AG10803 (cell line): ENCODE results near the gene NDEL1.

ENCODE experiments used
- DNase-seq: peaks from one replicate; pipeline ENCODE4 v3.0.0; 2010; ENCODE audit warnings: low read depth
- H3K4me3 ChIP-seq: 2 replicates; pipeline ENCODE4 v1.5.1; 2011; ENCODE audit warnings: mild to moderate bottlenecking, low read length, control low read depth
- TF ChIP-seq, protein P1 (sequence below): conservative IDR thresholded peaks from 2 replicates; pipeline ENCODE4 v1.5.1; 2011; ENCODE audit warnings: mild to moderate bottlenecking, low read length, control low read depth, inconsistent platforms

The NDEL1 gene

DNA sequence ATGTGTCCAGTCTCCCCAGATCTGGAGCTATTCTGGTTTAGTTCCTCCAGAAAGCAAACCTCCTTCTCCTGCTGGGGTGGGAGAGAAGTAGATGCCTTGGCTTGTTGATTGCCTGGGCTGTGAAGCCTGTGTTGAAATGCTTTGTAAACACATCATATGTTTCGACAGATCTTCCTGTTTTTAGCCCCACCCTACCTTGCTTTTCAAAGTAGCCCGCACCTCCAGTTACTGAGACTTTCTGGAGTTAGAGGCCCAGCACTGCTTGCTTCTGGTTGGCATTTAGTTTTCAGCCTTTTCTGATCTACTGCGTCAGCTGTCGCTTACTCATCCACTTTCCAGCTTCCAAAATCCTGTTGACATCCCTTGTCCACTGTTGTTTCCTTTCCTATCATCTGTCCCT is 17.9 kb upstream of the NDEL1 start:
- TF ChIP-seq, protein P1, sequence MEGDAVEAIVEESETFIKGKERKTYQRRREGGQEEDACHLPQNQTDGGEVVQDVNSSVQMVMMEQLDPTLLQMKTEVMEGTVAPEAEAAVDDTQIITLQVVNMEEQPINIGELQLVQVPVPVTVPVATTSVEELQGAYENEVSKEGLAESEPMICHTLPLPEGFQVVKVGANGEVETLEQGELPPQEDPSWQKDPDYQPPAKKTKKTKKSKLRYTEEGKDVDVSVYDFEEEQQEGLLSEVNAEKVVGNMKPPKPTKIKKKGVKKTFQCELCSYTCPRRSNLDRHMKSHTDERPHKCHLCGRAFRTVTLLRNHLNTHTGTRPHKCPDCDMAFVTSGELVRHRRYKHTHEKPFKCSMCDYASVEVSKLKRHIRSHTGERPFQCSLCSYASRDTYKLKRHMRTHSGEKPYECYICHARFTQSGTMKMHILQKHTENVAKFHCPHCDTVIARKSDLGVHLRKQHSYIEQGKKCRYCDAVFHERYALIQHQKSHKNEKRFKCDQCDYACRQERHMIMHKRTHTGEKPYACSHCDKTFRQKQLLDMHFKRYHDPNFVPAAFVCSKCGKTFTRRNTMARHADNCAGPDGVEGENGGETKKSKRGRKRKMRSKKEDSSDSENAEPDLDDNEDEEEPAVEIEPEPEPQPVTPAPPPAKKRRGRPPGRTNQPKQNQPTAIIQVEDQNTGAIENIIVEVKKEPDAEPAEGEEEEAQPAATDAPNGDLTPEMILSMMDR = no peak
- H3K4me3 ChIP-seq = no peak overlapping the region
- no peak for DNase-seq

DNA sequence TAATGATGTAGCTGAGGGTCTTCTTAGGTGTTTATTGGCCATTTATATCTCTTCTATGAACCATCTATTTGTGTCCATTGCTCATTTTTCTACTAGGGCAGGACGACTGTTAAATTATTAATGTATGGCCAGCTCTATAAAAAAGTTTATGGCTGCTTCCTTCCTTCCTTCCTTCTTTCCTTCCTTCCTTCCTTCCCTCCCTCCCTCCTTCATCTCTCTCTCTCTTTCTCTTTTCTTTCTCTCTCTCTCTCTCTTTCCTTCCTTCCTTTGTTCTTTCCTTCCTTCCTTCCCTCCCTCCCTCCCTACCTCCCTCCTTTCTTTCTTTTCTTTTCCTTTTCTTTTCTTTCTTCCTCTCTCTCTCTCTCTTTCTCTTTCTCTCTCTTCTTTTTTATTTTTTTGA is 17.2 kb upstream of the NDEL1 start:
- H3K4me3 ChIP-seq = no peak overlapping the region
- DNase-seq = no peak
- TF ChIP-seq, protein P1 = no peak

DNA sequence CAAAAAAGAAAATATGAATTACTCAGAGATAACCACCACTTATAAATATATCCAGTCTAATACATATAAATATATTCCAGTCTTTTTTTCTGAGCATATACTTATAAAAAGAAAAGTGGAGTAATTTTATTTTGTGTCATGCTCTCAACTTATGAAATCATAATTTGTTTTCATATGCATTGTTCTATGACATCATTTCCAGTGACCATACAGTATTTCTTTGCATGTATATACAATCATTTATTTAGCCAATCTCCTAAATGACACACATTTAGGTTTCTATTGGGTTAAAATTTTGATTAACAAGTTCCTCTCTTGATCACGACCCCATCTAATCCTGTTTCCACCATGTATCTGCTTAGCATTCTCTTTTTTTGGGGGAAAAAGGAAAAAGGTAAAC is 16.4 kb upstream of the NDEL1 start:
- no peak for DNase-seq
- TF ChIP-seq, protein P1 = no peak
- no peak overlapping the region for H3K4me3 ChIP-seq

DNA sequence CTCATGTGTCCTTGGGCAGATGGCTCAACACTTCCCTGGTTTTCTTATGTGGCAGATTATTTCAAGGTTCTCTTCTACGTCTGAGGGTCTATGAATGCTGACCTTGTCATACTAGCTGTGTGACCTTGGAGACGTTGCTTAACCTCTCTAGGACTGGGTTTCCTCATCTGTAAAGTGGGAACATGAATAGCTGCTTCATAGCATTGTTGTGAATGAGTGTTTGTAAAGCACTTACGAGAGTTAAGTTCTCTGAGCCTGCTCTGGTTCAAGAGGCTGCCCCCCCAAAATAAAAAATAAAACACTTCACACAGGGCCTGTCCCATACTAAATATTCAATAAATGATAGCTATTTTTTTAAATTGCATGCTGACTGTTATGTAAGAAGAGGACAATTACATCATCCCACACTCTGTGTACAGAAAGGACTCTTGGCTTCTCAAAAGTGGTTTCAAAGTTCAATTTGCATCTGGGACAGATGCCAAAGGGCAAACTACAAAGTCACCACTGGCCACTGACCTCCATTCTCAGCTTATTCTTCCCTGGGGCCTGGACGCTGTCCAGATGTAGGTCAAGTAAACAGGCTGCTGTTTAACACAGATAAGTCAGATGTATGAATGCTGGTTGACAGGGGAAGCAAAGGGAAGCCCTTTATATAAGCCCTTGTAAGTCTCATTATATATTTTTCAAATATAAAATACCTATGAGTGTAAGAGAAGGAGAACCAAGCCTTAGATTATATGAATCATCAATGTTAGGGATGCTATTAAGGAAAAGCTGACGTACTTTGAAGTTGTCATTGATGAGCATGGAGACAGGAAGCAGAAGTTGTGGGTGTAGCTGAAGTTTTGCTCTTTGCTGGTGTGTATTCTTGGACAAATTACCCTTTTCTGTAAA is 15.4 kb upstream of the NDEL1 start:
- TF ChIP-seq, protein P1 = no peak
- peak; percentile 53 for DNase-seq
- H3K4me3 ChIP-seq = no peak overlapping the region

DNA sequence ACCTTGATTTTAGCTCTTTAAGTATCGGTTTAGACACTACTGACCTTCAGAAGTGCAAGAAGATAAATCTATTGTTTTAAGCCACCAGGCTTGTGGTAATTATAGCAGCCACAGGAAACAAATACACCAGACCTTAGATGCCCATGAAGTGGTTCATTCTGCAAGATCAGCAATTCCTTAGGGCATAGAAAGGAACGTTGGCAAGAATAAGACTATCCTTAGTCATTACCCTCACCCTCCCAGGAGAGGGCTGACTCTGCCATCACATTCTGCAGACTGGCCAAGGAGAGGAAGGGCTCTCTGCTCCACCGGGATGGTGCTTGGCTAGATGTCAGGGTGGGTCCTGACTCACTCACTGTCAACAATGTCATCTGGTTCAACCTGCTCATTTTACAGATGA is 14.1 kb upstream of the NDEL1 start:
- TF ChIP-seq, protein P1 = no peak
- no peak overlapping the region for H3K4me3 ChIP-seq
- peak; percentile 25 for DNase-seq

DNA sequence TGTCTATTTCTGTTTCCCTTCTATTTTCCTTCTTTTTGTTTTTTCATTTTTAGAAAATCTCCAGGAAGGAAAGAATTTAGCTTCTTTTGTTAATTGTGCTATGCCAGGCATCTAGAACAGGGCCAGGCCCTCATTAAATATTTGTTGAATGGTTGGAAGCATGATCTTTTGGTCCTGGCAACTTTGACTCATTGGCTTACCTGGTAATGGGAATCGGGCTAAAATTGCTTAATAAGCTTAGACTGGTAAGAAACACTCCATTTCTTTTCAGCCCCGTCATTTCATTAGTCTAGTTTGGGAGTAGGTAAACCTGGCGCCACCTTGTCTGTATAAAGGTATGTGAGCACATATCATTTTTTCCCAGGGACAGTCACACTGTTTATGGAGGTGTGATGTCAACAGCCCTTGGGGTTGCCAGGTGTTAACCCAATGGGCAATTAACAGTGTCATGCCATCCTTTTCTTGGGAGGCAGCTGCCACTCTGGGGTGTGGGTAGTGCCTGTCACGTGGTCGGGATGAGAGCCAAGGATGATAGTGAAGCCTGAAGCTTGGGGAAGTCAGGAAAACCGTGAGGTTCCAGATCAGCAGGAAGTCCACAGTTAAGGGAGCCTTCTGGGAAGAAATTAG is 9.5 kb upstream of the NDEL1 start:
- H3K4me3 ChIP-seq = no peak overlapping the region
- no peak for DNase-seq
- TF ChIP-seq, protein P1 = no peak

DNA sequence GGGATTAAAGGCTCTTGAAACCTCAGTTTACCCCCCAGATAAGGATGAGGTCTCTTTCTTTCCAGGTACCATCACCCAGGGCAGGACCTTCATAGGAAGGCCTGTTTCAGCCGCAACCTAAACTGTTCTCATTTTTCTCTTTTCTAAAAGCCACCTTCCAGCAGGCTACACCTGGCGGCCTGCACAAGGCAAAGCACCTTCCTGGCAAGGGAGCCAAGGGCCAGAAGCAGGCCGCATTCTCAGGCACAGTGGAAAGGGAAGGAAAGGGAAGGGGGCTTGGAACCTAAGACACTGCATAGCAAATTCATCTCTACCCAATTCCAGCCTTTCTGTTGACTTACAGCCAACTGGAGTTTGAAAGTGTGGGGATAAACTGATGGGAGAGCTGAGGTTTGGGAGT is 8.9 kb upstream of the NDEL1 start:
- H3K4me3 ChIP-seq = no peak overlapping the region
- TF ChIP-seq, protein P1 = no peak
- no peak for DNase-seq
